K562 (cell line): Measurements from ENCODE around the gene RALB. TPM values are rescaled to one million over a fixed set of nuclear protein-coding genes. Genes with fewer than 3 reads are reported as not detected.

Experiments used
- ARHGAP35 ChIP-seq: fragments of 450-650 bp; IDR thresholded peaks from 2 replicates; pipeline ENCODE4 v1.6.1; 2018; ENCODE audit not compliant: partially characterized antibody
- ARID4B ChIP-seq: sonication (generic); formaldehyde crosslinking; IDR thresholded peaks from 2 replicates; pipeline ENCODE4 v1.8.0; 2022; ENCODE audit warnings: mild to moderate bottlenecking, missing genetic modification reagents
- ATF1 ChIP-seq, 2 experiments: fragments of 450-650 bp in 1 of 2; IDR thresholded peaks; 2 replicates each; pipeline ENCODE4 v1.6.1; 2016; ENCODE audit warnings: missing compliant biosample characterization in 1 of 2, missing genetic modification characterization in 1 of 2
- BCOR ChIP-seq: fragments of 450-650 bp; IDR thresholded peaks from 2 replicates; pipeline ENCODE4 v1.6.1; 2016
- BHLHE40 ChIP-seq: IDR thresholded peaks from 2 replicates; pipeline ENCODE4 v1.6.1; 2011; ENCODE audit warnings: low read length, improper control_type of control experiment
- CREB1 ChIP-seq, 2 experiments: sonication (generic) in 1 of 2; formaldehyde crosslinking in 1 of 2; IDR thresholded peaks; 2 replicates each; pipeline versions ENCODE4 v1.6.1 to v1.8.0; 2012 to 2022; ENCODE audit warnings: inconsistent platforms in 1 of 2, mild to moderate bottlenecking in 1 of 2, missing genetic modification reagents in 1 of 2, moderate library complexity in 1 of 2
- E2F3 ChIP-seq: fragments of 250-450 bp; sonication (Bioruptor Pico); IDR thresholded peaks from 2 replicates; pipeline ENCODE4 v1.4.0; 2020; ENCODE audit warnings: mild to moderate bottlenecking
- GTF2F1 ChIP-seq: IDR thresholded peaks from 2 replicates; pipeline ENCODE4 v1.6.1; 2011; ENCODE audit warnings: low read depth, low read length, improper control_type of control experiment
- HIVEP1 ChIP-seq: fragments of 250-450 bp; sonication (Bioruptor Pico); IDR thresholded peaks from 2 replicates; pipeline ENCODE4 v1.4.0; 2020; ENCODE audit warnings: mild to moderate bottlenecking
- NR2C2 ChIP-seq, 2 experiments: fragments of 200-800 bp in 1 of 2; sonication (Bioruptor generic) in 1 of 2; sonication (generic) in 1 of 2; formaldehyde crosslinking in 1 of 2; IDR thresholded peaks; 2 replicates each; pipeline versions ENCODE4 v1.6.1 to v1.8.0; 2016 to 2022; ENCODE audit warnings: mild to moderate bottlenecking in 1 of 2, missing compliant biosample characterization in 1 of 2, missing genetic modification characterization in 1 of 2, missing genetic modification reagents in 1 of 2
- PHB2 ChIP-seq: fragments of 450-650 bp; IDR thresholded peaks from 2 replicates; pipeline ENCODE4 v1.6.1; 2017; ENCODE audit warnings: low read depth
- PYGO2 ChIP-seq: fragments of 450-650 bp; IDR thresholded peaks from 2 replicates; pipeline ENCODE4 v1.6.1; 2016; ENCODE audit warnings: mild to moderate bottlenecking, missing genetic modification characterization, moderate library complexity, missing compliant biosample characterization
- SOX6 ChIP-seq: fragments of 450-650 bp; IDR thresholded peaks from 2 replicates; pipeline ENCODE4 v1.6.1; 2014; ENCODE audit warnings: mild to moderate bottlenecking
- TEAD4 ChIP-seq, 2 experiments: sonication (generic) in 1 of 2; formaldehyde crosslinking in 1 of 2; IDR thresholded peaks; 2 replicates each; pipeline versions ENCODE4 v1.6.1 to v1.8.0; 2012 to 2022; ENCODE audit warnings: borderline replicate concordance in 1 of 2, inconsistent platforms in 1 of 2, low read length in 1 of 2, mild to moderate bottlenecking in 1 of 2, missing genetic modification reagents in 1 of 2
- TFAM ChIP-seq: fragments of 250-450 bp; sonication (Bioruptor Pico); conservative IDR thresholded peaks from 2 replicates; pipeline ENCODE4 v1.5.0; 2021; ENCODE audit warnings: mild to moderate bottlenecking, moderate library complexity
- ZBTB2 ChIP-seq: fragments of 450-650 bp; IDR thresholded peaks from 2 replicates; pipeline ENCODE4 v1.6.1; 2016; ENCODE audit warnings: antibody characterized with exemption
- ZNF134 ChIP-seq: fragments of 250-450 bp; sonication (Bioruptor Pico); conservative IDR thresholded peaks from 2 replicates; pipeline ENCODE4 v1.4.0; 2020
- ZNF740 ChIP-seq, 3 experiments: fragments of 200-800 bp in 1 of 3; sonication (Bioruptor generic) in 1 of 3; sonication (generic) in 1 of 3; formaldehyde crosslinking in 1 of 3; IDR thresholded peaks; 2 replicates each; pipeline versions ENCODE4 v1.6.1 to v1.8.0; 2016 to 2022; ENCODE audit warnings: mild to moderate bottlenecking in 2 of 3, missing compliant biosample characterization in 2 of 3, missing genetic modification characterization in 2 of 3, missing genetic modification reagents in 1 of 3
- polyA plus RNA-seq, 8 experiments: library from polyadenylated mRNA; depleted of rRNA in 4 of 8; stranded (reverse) in 5 of 8; unstranded in 3 of 8; fragments of >200 nt; fragmentation: Nextera tagmentation in 2 of 8; fragmentation: Illumina TruSeq in 1 of 8; extraction: Ambion mirVana in 2 of 8; extraction: Trizol in 1 of 8; gene quantifications; 2 replicates each; pipeline versions ENCODE4 v1.2.1 to v1.2.3, GENCODE V29; 2011 to 2014; ENCODE audit warnings: inconsistent platforms in 1 of 8, missing spikeins in 1 of 8
- total RNA-seq, 7 experiments: library from RNA; depleted of rRNA in 6 of 7; stranded (reverse); fragments of >200 nt in 6 of 7; fragmentation: Illumina TruSeq in 2 of 7; extraction: Trizol in 2 of 7; gene quantifications; 2 replicates each; pipeline versions ENCODE4 v1.2.1 to v1.2.3, GENCODE V29; 2011 to 2021; ENCODE audit warnings: low replicate concordance in 1 of 7

The RALB gene
- total and polyA plus RNA-seq, 9 of the 15 experiments (the other 6 are each of a cell fraction or from before 2014, with no cell fraction given): 14.8 to 65.6 (median 38.4) TPM

- 0 out of 2 replicates have a peak, but pooled peaks have one; percentile 26 for TF ChIP-seq ZBTB2
- no peak for TF ChIP-seq PHB2
- peak; percentile 50; the same call in 1 of the 2 replicates for TF ChIP-seq BCOR
- peak; percentile 28 for TF ChIP-seq BHLHE40
- TF ChIP-seq CREB1 (IDR thresholded peaks at IDR 0.05): peak; percentile 17; the same call in 1 of the 2 replicates
- 0 out of 2 replicates have a peak, but pooled peaks have one; percentile 19 for TF ChIP-seq CREB1 (CRISPR knock-in tag; IDR thresholded peaks at IDR 0.05)
- no peak for TF ChIP-seq E2F3 (CRISPR knock-in tag)
- TF ChIP-seq ZNF740 (CRISPR knock-in tag; IDR thresholded peaks at IDR 0.05): no peak
- TF ChIP-seq ZNF740 (tag; IDR thresholded peaks at IDR 0.05): no peak; a peak in 1 of 4 replicates
- no peak for TF ChIP-seq PYGO2
- TF ChIP-seq ARHGAP35: no peak
- TF ChIP-seq NR2C2 (CRISPR knock-in tag; IDR thresholded peaks at IDR 0.05): 0 out of 2 replicates have a peak, but pooled peaks have one; percentile 20
- TF ChIP-seq NR2C2 (tag; IDR thresholded peaks at IDR 0.05): peak; percentile 65
- TF ChIP-seq SOX6: no peak
- no peak for TF ChIP-seq ZNF134 (CRISPR knock-in tag)
- TF ChIP-seq TFAM (CRISPR knock-in tag): no peak
- no peak for TF ChIP-seq ATF1 (CRISPR knock-in tag; IDR thresholded peaks at IDR 0.05)
- peak; percentile 10 for TF ChIP-seq ATF1 (tag; IDR thresholded peaks at IDR 0.05)
- no peak for TF ChIP-seq GTF2F1
- peak; percentile 54; the same call in 1 of the 2 replicates for TF ChIP-seq ARID4B (CRISPR knock-in tag)
- no peak; the same call in 1 of the 2 replicates for TF ChIP-seq TEAD4 (IDR thresholded peaks at IDR 0.05; ENCODE audit: low read length)
- TF ChIP-seq TEAD4 (CRISPR knock-in tag; IDR thresholded peaks at IDR 0.05; ENCODE audit: borderline replicate concordance): no peak
- TF ChIP-seq HIVEP1 (CRISPR knock-in tag): no peak
Observed at GRCh38 chr2:120253021-120253882, 600 bp downstream of the RALB start (continued).
